ENCODE measurements around the gene TYR. TPM values are rescaled to one million over a fixed set of nuclear protein-coding genes. Genes with fewer than 3 reads are reported as not detected.

TYR gene
- total and polyA plus RNA-seq, 4 donors, result not detected

DNA sequence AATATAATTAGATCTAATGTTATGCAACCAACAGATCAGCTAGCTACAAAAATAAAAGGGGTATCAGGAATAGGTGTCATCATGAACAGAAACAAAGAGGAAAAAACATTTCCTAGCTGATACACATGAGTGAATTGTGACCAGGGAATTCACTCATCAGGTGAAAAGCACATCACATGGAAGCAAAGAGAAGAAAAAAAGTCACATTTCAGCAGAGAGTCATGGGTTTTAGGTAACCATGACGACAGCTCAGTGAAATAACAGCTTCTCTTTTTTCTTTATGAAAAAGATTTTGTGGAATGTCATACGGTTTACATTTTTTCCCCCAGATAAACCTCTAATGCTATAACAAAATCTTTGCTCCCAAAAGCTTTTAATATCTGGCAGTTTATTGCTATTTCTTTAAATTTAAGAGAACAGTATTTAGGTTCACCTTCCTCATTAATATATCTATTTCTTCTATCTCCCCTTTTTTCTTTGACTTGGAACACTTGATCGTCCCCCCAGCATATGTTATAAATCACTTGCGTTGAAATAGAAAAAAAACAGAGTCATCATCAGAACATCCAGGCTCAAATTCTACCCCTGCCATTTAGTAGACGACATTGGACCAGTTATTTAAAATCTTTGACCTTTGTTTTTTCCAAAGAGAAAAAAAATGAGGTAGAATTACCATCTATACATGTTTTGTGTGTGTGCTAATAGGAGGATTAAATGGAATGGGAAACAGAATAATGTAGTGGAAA lies 5.3 kb downstream of the TYR start (continued):
- TF ChIP-seq, protein P1, sequence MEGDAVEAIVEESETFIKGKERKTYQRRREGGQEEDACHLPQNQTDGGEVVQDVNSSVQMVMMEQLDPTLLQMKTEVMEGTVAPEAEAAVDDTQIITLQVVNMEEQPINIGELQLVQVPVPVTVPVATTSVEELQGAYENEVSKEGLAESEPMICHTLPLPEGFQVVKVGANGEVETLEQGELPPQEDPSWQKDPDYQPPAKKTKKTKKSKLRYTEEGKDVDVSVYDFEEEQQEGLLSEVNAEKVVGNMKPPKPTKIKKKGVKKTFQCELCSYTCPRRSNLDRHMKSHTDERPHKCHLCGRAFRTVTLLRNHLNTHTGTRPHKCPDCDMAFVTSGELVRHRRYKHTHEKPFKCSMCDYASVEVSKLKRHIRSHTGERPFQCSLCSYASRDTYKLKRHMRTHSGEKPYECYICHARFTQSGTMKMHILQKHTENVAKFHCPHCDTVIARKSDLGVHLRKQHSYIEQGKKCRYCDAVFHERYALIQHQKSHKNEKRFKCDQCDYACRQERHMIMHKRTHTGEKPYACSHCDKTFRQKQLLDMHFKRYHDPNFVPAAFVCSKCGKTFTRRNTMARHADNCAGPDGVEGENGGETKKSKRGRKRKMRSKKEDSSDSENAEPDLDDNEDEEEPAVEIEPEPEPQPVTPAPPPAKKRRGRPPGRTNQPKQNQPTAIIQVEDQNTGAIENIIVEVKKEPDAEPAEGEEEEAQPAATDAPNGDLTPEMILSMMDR (IDR thresholded peaks at IDR 0.05; ENCODE audit: low read depth, low read length, missing input control), result no peak
- TF ChIP-seq, protein P2, sequence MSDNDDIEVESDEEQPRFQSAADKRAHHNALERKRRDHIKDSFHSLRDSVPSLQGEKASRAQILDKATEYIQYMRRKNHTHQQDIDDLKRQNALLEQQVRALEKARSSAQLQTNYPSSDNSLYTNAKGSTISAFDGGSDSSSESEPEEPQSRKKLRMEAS (IDR thresholded peaks at IDR 0.05), result no peak
- no peak for TF ChIP-seq HNF4G (IDR thresholded peaks at IDR 0.05)
- TF ChIP-seq JUND (IDR thresholded peaks at IDR 0.05), result no peak

DNA sequence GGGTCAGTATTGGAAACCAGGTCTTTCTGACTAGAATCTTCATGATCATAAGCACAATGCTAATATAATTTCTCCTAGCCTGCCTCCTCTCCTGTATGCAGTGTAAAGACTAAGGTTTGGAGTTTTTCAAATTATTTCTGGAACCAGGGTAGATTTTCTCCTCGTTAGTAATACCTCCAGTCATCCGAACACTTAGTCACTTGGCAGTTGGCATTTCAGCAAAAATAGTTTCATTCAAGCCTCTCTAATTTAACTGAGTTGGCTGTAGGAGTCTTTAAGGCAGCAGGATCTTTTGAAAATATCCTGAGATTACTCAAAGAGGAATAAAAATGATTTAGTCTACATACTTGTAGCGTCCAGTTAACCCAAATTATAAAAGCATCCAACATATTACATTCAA lies 6.3 kb downstream of the TYR start:
- H3K27me3 ChIP-seq (ENCODE audit: control insufficient read depth in 4 of 4, insufficient read depth in 4 of 4, low read length in 3 of 4), result no peaks in the 10 kb centered on the region
- TF ChIP-seq, protein P3, sequence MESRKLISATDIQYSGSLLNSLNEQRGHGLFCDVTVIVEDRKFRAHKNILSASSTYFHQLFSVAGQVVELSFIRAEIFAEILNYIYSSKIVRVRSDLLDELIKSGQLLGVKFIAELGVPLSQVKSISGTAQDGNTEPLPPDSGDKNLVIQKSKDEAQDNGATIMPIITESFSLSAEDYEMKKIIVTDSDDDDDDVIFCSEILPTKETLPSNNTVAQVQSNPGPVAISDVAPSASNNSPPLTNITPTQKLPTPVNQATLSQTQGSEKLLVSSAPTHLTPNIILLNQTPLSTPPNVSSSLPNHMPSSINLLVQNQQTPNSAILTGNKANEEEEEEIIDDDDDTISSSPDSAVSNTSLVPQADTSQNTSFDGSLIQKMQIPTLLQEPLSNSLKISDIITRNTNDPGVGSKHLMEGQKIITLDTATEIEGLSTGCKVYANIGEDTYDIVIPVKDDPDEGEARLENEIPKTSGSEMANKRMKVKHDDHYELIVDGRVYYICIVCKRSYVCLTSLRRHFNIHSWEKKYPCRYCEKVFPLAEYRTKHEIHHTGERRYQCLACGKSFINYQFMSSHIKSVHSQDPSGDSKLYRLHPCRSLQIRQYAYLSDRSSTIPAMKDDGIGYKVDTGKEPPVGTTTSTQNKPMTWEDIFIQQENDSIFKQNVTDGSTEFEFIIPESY (IDR thresholded peaks at IDR 0.05), result no peak
- TF ChIP-seq, protein P2 (IDR thresholded peaks at IDR 0.05), result no peak
- TF ChIP-seq GABPA (IDR thresholded peaks at IDR 0.05 in 1 of 2, conservative IDR thresholded peaks at IDR 0.05 in 1 of 2), result no peak
- TF ChIP-seq, protein P1 (IDR thresholded peaks at IDR 0.05; ENCODE audit: low read depth, low read length, missing input control), result no peak
- TF ChIP-seq YY1 (IDR thresholded peaks at IDR 0.05), result no peak
- TF ChIP-seq SP1 (IDR thresholded peaks at IDR 0.05), result no peak
- TF ChIP-seq NR2F2 (IDR thresholded peaks at IDR 0.05), result no peak
- TF ChIP-seq HNF4A (conservative IDR thresholded peaks at IDR 0.05), result no peak
- TF ChIP-seq RAD21 (IDR thresholded peaks at IDR 0.05), result no peak
- TF ChIP-seq RXRA (IDR thresholded peaks at IDR 0.05), result no peak
- TF ChIP-seq EGR1 (IDR thresholded peaks at IDR 0.05; ENCODE audit: low read depth in 2 of 2), result no peak
- no peak for TF ChIP-seq HNF4G (IDR thresholded peaks at IDR 0.05)
- no peak for TF ChIP-seq FOXA2 (IDR thresholded peaks at IDR 0.05)
- no peak for TF ChIP-seq TAF1 (conservative IDR thresholded peaks at IDR 0.05)
- no peak for TF ChIP-seq FOXA1 (IDR thresholded peaks at IDR 0.05)
- TF ChIP-seq, protein P4, sequence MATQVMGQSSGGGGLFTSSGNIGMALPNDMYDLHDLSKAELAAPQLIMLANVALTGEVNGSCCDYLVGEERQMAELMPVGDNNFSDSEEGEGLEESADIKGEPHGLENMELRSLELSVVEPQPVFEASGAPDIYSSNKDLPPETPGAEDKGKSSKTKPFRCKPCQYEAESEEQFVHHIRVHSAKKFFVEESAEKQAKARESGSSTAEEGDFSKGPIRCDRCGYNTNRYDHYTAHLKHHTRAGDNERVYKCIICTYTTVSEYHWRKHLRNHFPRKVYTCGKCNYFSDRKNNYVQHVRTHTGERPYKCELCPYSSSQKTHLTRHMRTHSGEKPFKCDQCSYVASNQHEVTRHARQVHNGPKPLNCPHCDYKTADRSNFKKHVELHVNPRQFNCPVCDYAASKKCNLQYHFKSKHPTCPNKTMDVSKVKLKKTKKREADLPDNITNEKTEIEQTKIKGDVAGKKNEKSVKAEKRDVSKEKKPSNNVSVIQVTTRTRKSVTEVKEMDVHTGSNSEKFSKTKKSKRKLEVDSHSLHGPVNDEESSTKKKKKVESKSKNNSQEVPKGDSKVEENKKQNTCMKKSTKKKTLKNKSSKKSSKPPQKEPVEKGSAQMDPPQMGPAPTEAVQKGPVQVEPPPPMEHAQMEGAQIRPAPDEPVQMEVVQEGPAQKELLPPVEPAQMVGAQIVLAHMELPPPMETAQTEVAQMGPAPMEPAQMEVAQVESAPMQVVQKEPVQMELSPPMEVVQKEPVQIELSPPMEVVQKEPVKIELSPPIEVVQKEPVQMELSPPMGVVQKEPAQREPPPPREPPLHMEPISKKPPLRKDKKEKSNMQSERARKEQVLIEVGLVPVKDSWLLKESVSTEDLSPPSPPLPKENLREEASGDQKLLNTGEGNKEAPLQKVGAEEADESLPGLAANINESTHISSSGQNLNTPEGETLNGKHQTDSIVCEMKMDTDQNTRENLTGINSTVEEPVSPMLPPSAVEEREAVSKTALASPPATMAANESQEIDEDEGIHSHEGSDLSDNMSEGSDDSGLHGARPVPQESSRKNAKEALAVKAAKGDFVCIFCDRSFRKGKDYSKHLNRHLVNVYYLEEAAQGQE (IDR thresholded peaks at IDR 0.05), result no peak
- TF ChIP-seq, protein P5, sequence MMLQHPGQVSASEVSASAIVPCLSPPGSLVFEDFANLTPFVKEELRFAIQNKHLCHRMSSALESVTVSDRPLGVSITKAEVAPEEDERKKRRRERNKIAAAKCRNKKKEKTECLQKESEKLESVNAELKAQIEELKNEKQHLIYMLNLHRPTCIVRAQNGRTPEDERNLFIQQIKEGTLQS (IDR thresholded peaks at IDR 0.05), result no peak
- H3K4me1 ChIP-seq (ENCODE audit: control insufficient read depth in 4 of 4, insufficient read depth in 4 of 4, low read length in 3 of 4), result peaks cover 0 to 2% (median 0%) of the 10 kb centered on the region in 4 donors
- H3K9me3 ChIP-seq (ENCODE audit: control insufficient read depth in 4 of 4, low read length in 3 of 4), result no peaks in the 10 kb centered on the region
- H3K27ac ChIP-seq (ENCODE audit: low read depth in 1 of 2, low read length in 2 of 2), result no peak overlapping the region
- 77% methylated on average over 3 of the region's 3 CpGs for WGBS
- no peak overlapping the region for H3K9ac ChIP-seq (ENCODE audit: low read depth in 1 of 2, low read length in 2 of 2)
- H3K4me3 ChIP-seq (ENCODE audit: low read depth in 1 of 3, low read length in 3 of 3), result no peak overlapping the region
- no peak for DNase-seq (ENCODE audit: low spot score)
- no peaks in the 10 kb centered on the region for H3K36me3 ChIP-seq (ENCODE audit: control insufficient read depth in 4 of 4, insufficient read depth in 3 of 4, low read depth in 1 of 4, low read length in 3 of 4)
